GM23338 (cell line): ENCODE measurements around the gene DVL1. TPM values are rescaled to one million over a fixed set of nuclear protein-coding genes. Genes with fewer than 3 reads are reported as not detected.

Experiments used
- ATAC-seq: fragments of 200-7000 bp; cut with Tn5 transposase; 3 replicates; pipeline ENCODE4 v1.9.1; 2020
- DNase-seq: peaks from one replicate; pipeline ENCODE4 v3.0.0-alpha.2; 2015; ENCODE audit warnings: low spot score
- H2AFZ ChIP-seq: fragments of 200-600 bp; sonication (generic); 2 replicates; pipeline ENCODE4 v1.8.0; 2016; ENCODE audit warnings: antibody characterized with exemption, mild to moderate bottlenecking, moderate library complexity
- H3F3A ChIP-seq: fragments of 200-600 bp; sonication (generic); replicated peaks from 2 replicates; pipeline ENCODE4 v1.8.0; 2017; ENCODE audit warnings: antibody characterized with exemption, mixed run types, low read depth
- H3K27ac ChIP-seq: fragments of 200-600 bp; sonication (generic); 2 replicates; pipeline ENCODE4 v1.6.1; 2016; ENCODE audit warnings: low read depth
- H3K27me3 ChIP-seq: fragments of 200-600 bp; sonication (generic); 2 replicates; pipeline ENCODE4 v1.8.0; 2016; ENCODE audit warnings: mild to moderate bottlenecking, mixed run types, moderate library complexity; ENCODE audit not compliant: insufficient read depth
- H3K36me3 ChIP-seq: fragments of 200-600 bp; sonication (generic); 2 replicates; pipeline ENCODE4 v1.8.0; 2016; ENCODE audit warnings: mild to moderate bottlenecking; ENCODE audit not compliant: insufficient read depth
- H3K4me1 ChIP-seq: fragments of 200-600 bp; sonication (generic); 2 replicates; pipeline ENCODE4 v1.8.0; 2016; ENCODE audit warnings: mild to moderate bottlenecking, moderate library complexity; ENCODE audit not compliant: insufficient read depth
- H3K4me2 ChIP-seq: fragments of 200-600 bp; sonication (generic); 2 replicates; pipeline ENCODE4 v1.7.1; 2017; ENCODE audit warnings: mixed run types
- H3K4me3 ChIP-seq: fragments of 200-600 bp; sonication (generic); 2 replicates; pipeline ENCODE4 v1.6.1; 2016; ENCODE audit warnings: mixed run types
- H3K79me2 ChIP-seq: fragments of 200-600 bp; sonication (generic); replicated peaks from 2 replicates; pipeline ENCODE4 v1.8.0; 2017; ENCODE audit warnings: mild to moderate bottlenecking; ENCODE audit not compliant: insufficient read depth
- H3K9me2 ChIP-seq: fragments of 200-600 bp; sonication (generic); 2 replicates; pipeline ENCODE4 v1.8.0; 2017; ENCODE audit not compliant: insufficient read depth
- H4K20me1 ChIP-seq: fragments of 200-600 bp; sonication (generic); replicated peaks from 2 replicates; pipeline ENCODE4 v1.8.0; 2017; ENCODE audit warnings: mild to moderate bottlenecking; ENCODE audit not compliant: insufficient read depth
- H3K27ac Mint-ChIP-seq: 2 replicates; pipeline ENCODE4 v1.8.0; 2020; ENCODE audit warnings: inconsistent platforms, mild to moderate bottlenecking, moderate library complexity, mixed read lengths
- H3K27me3 Mint-ChIP-seq: 3 replicates; pipeline ENCODE4 v1.8.0; 2022; ENCODE audit warnings: low read depth, mild to moderate bottlenecking, moderate library complexity, mixed read lengths, inconsistent platforms; ENCODE audit not compliant: insufficient read depth, poor library complexity
- H3K36me3 Mint-ChIP-seq: 3 replicates; pipeline ENCODE4 v1.8.0; 2021; ENCODE audit warnings: low read depth, mild to moderate bottlenecking, inconsistent platforms, moderate library complexity, mixed read lengths
- H3K4me1 Mint-ChIP-seq: 3 replicates; pipeline ENCODE4 v1.8.0; 2020; ENCODE audit warnings: mild to moderate bottlenecking, inconsistent platforms, mixed read lengths
- H3K4me3 Mint-ChIP-seq: 3 replicates; pipeline ENCODE4 v1.8.0; 2021; ENCODE audit warnings: moderate library complexity, mild to moderate bottlenecking, inconsistent platforms, mixed read lengths
- H3K9me3 Mint-ChIP-seq: 3 replicates; pipeline ENCODE4 v1.8.0; 2020; ENCODE audit warnings: moderate library complexity, mild to moderate bottlenecking, inconsistent platforms, mixed read lengths
- CREB1 ChIP-seq: fragments of 250-450 bp; sonication (Bioruptor Pico); IDR thresholded peaks from 2 replicates; pipeline ENCODE4 v1.5.0; 2020; ENCODE audit warnings: low read depth, mild to moderate bottlenecking, moderate library complexity
- ETS1 ChIP-seq: IDR thresholded peaks from 2 replicates; pipeline ENCODE4 v1.6.1; 2016; ENCODE audit warnings: antibody characterized with exemption
- EZH2 ChIP-seq: fragments of 200-600 bp; sonication (generic); IDR thresholded peaks from one replicate; pipeline ENCODE4 v1.8.0; 2017; ENCODE audit warnings: antibody characterized with exemption, mild to moderate bottlenecking, low read depth; ENCODE audit not compliant: unreplicated experiment
- EZH2phosphoT487 ChIP-seq: fragments of 200-600 bp; sonication (generic); IDR thresholded peaks from one replicate; pipeline ENCODE4 v1.8.1; 2018; ENCODE audit warnings: antibody characterized with exemption; ENCODE audit not compliant: unreplicated experiment
- JUNB ChIP-seq: IDR thresholded peaks from one replicate; pipeline ENCODE4 v1.6.1; 2016; ENCODE audit warnings: antibody characterized with exemption; ENCODE audit not compliant: unreplicated experiment
- POLR2AphosphoS5 ChIP-seq: IDR thresholded peaks from 2 replicates; pipeline ENCODE4 v1.6.1; 2016; ENCODE audit warnings: antibody characterized with exemption, low read depth
- STAT1 ChIP-seq: IDR thresholded peaks from one replicate; pipeline ENCODE4 v1.6.1; 2016; ENCODE audit warnings: antibody characterized with exemption; ENCODE audit not compliant: unreplicated experiment
- ZNF114 ChIP-seq: fragments of 250-450 bp; sonication (Bioruptor Pico); IDR thresholded peaks from 2 replicates; pipeline ENCODE4 v1.5.0; 2020; ENCODE audit warnings: mild to moderate bottlenecking, moderate library complexity
- ZNF331 ChIP-seq: fragments of 250-450 bp; sonication (Bioruptor Pico); IDR thresholded peaks from 2 replicates; pipeline ENCODE4 v1.5.0; 2020; ENCODE audit warnings: low read depth, mild to moderate bottlenecking, moderate library complexity
- ZNF462 ChIP-seq: fragments of 250-450 bp; sonication (Bioruptor Pico); IDR thresholded peaks from 2 replicates; pipeline ENCODE4 v1.5.0; 2020; ENCODE audit warnings: mild to moderate bottlenecking, moderate library complexity
- polyA plus RNA-seq: library from polyadenylated mRNA; unstranded; fragments of >200 nt; fragmentation: Nextera tagmentation; extraction: Ambion mirVana; gene quantifications from 2 replicates; pipeline ENCODE4 v1.2.1, GENCODE V29; 2016
- total RNA-seq: library from RNA; depleted of rRNA; stranded (reverse); fragments of >200 nt; shearing (Covaris generic); gene quantifications from 2 replicates; pipeline ENCODE4 v1.2.3, GENCODE V29; 2014
- TF ChIP-seq, protein P1 (sequence below): IDR thresholded peaks from one replicate; pipeline ENCODE4 v1.6.1; 2018; ENCODE audit warnings: antibody characterized with exemption; ENCODE audit not compliant: unreplicated experiment

Gene DVL1
- total and polyA plus RNA-seq, 2 experiments from 2014 or later = 13.5 to 69.7 TPM

- no peaks in the 10 kb centered on the region for H3K36me3 ChIP-seq
- no peaks in the 10 kb centered on the region for H3K9me3 Mint-ChIP-seq
- H3F3A ChIP-seq = peaks cover 18% of the 10 kb centered on the region; the same call in 1 of the 2 replicates
- no peak overlapping the region for H3K4me3 ChIP-seq
- H3K4me1 Mint-ChIP-seq = no peaks in the 10 kb centered on the region
- H3K4me2 ChIP-seq = no peak overlapping the region
- H2AFZ ChIP-seq = no peak overlapping the region
- no peaks in the 10 kb centered on the region for H3K27me3 ChIP-seq
- TF ChIP-seq ETS1 = no peak
- no peak for TF ChIP-seq JUNB
- TF ChIP-seq STAT1 = no peak
- TF ChIP-seq EZH2 = no peak
- TF ChIP-seq EZH2phosphoT487 = no peak
- TF ChIP-seq, protein P1, sequence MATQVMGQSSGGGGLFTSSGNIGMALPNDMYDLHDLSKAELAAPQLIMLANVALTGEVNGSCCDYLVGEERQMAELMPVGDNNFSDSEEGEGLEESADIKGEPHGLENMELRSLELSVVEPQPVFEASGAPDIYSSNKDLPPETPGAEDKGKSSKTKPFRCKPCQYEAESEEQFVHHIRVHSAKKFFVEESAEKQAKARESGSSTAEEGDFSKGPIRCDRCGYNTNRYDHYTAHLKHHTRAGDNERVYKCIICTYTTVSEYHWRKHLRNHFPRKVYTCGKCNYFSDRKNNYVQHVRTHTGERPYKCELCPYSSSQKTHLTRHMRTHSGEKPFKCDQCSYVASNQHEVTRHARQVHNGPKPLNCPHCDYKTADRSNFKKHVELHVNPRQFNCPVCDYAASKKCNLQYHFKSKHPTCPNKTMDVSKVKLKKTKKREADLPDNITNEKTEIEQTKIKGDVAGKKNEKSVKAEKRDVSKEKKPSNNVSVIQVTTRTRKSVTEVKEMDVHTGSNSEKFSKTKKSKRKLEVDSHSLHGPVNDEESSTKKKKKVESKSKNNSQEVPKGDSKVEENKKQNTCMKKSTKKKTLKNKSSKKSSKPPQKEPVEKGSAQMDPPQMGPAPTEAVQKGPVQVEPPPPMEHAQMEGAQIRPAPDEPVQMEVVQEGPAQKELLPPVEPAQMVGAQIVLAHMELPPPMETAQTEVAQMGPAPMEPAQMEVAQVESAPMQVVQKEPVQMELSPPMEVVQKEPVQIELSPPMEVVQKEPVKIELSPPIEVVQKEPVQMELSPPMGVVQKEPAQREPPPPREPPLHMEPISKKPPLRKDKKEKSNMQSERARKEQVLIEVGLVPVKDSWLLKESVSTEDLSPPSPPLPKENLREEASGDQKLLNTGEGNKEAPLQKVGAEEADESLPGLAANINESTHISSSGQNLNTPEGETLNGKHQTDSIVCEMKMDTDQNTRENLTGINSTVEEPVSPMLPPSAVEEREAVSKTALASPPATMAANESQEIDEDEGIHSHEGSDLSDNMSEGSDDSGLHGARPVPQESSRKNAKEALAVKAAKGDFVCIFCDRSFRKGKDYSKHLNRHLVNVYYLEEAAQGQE = no peak
- no peak for TF ChIP-seq CREB1 (CRISPR knock-in tag)
- no peak for TF ChIP-seq ZNF114 (CRISPR knock-in tag)
- no peak for TF ChIP-seq ZNF331 (CRISPR knock-in tag)
- TF ChIP-seq POLR2AphosphoS5 = no peak; the same call in 1 of the 2 replicates
- no peak for TF ChIP-seq ZNF462 (CRISPR knock-in tag)
- H3K4me3 Mint-ChIP-seq = no peak overlapping the region
- ATAC-seq (no peak; the same call in 2 of the 3 replicates), DNase-seq (no peak)
- H4K20me1 ChIP-seq = no peaks in the 10 kb centered on the region
- no peaks in the 10 kb centered on the region for H3K4me1 ChIP-seq
- H3K27ac ChIP-seq = no peak overlapping the region
- peaks cover 10% of the 10 kb centered on the region for H3K27me3 Mint-ChIP-seq
- H3K27ac Mint-ChIP-seq = no peak overlapping the region
- H3K36me3 Mint-ChIP-seq = peaks cover 5% of the 10 kb centered on the region; the same call in 2 of the 3 replicates
- no peaks in the 10 kb centered on the region for H3K9me2 ChIP-seq
- no peaks in the 10 kb centered on the region for H3K79me2 ChIP-seq
Observed at GRCh38 chr1:1333551-1334241, 15.5 kb downstream of the DVL1 start.
